ENCODE results near the gene ATXN1.

The ATXN1 gene

DNA sequence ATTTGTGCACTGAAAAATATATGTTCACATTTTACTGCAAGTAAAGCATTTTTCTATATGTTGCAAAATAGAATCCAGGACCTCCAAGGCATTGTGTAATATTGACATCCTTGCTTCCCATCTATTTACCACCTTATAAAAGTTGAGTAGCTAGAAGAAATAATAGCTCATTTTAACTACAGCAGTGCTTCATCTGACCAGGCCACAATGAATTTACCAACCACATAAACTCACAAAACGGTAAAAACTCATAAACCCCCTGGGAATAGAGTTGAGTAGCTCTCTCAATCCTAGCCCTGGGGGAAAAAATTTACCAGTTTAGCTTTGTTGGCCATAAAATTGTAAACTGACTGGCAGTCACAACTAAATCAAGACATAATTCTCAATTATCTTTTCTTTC, 3.9 kb downstream of the ATXN1 start:
- ChIA-PET CTCF (interaction anchor here (0.6 to 3.4 kb wide), 6 partner anchors 30 to 246 kb away, joined by 3 to 22 read pairs (median 4); no protein-coding TSS in a partner anchor), POLR2A (interaction anchor here (0.9 to 1.3 kb wide), 2 partner anchors 12 to 26 kb away, joined by 4 to 5 read pairs; no protein-coding TSS in a partner anchor)
- H3K9me3 ChIP-seq (ENCODE audit: control insufficient read depth, insufficient read depth, low read depth, low read length) = no peaks in the 10 kb centered on the region
- H3K4me1 ChIP-seq (ENCODE audit: control insufficient read depth, insufficient read depth, low read length) = peaks cover 56% of the 10 kb centered on the region
- H3K4me3 ChIP-seq (ENCODE audit: low read depth, low read length) = no peak overlapping the region
- peak overlapping the region; percentile 79 for H3K27ac ChIP-seq (ENCODE audit: extremely low read depth, low read depth, low read length)
- H3K36me3 ChIP-seq (ENCODE audit: control insufficient read depth in 2 of 2, insufficient read depth in 1 of 2, low read length in 2 of 2) = no peaks in the 10 kb centered on the region
- TF ChIP-seq, protein P1, sequence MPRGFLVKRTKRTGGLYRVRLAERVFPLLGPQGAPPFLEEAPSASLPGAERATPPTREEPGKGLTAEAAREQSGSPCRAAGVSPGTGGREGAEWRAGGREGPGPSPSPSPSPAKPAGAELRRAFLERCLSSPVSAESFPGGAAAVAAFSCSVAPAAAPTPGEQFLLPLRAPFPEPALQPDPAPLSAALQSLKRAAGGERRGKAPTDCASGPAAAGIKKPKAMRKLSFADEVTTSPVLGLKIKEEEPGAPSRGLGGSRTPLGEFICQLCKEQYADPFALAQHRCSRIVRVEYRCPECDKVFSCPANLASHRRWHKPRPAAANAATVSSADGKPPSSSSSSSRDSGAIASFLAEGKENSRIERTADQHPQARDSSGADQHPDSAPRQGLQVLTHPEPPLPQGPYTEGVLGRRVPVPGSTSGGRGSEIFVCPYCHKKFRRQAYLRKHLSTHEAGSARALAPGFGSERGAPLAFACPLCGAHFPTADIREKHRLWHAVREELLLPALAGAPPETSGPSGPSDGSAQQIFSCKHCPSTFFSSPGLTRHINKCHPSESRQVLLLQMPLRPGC (tag by site-specific recombination; IDR thresholded peaks at IDR 0.05) = peak; percentile 62; the same call in 1 of the 2 replicates
- TF ChIP-seq, protein P2, sequence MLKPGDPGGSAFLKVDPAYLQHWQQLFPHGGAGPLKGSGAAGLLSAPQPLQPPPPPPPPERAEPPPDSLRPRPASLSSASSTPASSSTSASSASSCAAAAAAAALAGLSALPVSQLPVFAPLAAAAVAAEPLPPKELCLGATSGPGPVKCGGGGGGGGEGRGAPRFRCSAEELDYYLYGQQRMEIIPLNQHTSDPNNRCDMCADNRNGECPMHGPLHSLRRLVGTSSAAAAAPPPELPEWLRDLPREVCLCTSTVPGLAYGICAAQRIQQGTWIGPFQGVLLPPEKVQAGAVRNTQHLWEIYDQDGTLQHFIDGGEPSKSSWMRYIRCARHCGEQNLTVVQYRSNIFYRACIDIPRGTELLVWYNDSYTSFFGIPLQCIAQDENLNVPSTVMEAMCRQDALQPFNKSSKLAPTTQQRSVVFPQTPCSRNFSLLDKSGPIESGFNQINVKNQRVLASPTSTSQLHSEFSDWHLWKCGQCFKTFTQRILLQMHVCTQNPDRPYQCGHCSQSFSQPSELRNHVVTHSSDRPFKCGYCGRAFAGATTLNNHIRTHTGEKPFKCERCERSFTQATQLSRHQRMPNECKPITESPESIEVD (tag by site-specific recombination; IDR thresholded peaks at IDR 0.05) = peak; percentile 100
- TF ChIP-seq, protein P3, sequence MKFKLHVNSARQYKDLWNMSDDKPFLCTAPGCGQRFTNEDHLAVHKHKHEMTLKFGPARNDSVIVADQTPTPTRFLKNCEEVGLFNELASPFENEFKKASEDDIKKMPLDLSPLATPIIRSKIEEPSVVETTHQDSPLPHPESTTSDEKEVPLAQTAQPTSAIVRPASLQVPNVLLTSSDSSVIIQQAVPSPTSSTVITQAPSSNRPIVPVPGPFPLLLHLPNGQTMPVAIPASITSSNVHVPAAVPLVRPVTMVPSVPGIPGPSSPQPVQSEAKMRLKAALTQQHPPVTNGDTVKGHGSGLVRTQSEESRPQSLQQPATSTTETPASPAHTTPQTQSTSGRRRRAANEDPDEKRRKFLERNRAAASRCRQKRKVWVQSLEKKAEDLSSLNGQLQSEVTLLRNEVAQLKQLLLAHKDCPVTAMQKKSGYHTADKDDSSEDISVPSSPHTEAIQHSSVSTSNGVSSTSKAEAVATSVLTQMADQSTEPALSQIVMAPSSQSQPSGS (tag by site-specific recombination; IDR thresholded peaks at IDR 0.05; ENCODE audit: low read depth) = peak; percentile 69
- TF ChIP-seq ZSCAN23 (tag by site-specific recombination; IDR thresholded peaks at IDR 0.05) = 0 out of 2 replicates have a peak, but pooled peaks have one; percentile 29
- TF ChIP-seq ZNF423 (tag by site-specific recombination; IDR thresholded peaks at IDR 0.05) = peak; percentile 72
- TF ChIP-seq HOXD13 (CRISPR knock-in tag; IDR thresholded peaks at IDR 0.05; ENCODE audit: borderline replicate concordance) = peak; percentile 77; the same call in 1 of the 2 replicates
- peak; percentile 92 for TF ChIP-seq ZSCAN30 (tag by site-specific recombination; IDR thresholded peaks at IDR 0.05)
- no peak for TF ChIP-seq YY2 (tag by site-specific recombination; IDR thresholded peaks at IDR 0.05)
- TF ChIP-seq, protein P4, sequence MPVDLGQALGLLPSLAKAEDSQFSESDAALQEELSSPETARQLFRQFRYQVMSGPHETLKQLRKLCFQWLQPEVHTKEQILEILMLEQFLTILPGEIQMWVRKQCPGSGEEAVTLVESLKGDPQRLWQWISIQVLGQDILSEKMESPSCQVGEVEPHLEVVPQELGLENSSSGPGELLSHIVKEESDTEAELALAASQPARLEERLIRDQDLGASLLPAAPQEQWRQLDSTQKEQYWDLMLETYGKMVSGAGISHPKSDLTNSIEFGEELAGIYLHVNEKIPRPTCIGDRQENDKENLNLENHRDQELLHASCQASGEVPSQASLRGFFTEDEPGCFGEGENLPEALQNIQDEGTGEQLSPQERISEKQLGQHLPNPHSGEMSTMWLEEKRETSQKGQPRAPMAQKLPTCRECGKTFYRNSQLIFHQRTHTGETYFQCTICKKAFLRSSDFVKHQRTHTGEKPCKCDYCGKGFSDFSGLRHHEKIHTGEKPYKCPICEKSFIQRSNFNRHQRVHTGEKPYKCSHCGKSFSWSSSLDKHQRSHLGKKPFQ (tag by site-specific recombination; IDR thresholded peaks at IDR 0.05) = peak; percentile 87; the same call in 1 of the 2 replicates
- TF ChIP-seq, protein P5, sequence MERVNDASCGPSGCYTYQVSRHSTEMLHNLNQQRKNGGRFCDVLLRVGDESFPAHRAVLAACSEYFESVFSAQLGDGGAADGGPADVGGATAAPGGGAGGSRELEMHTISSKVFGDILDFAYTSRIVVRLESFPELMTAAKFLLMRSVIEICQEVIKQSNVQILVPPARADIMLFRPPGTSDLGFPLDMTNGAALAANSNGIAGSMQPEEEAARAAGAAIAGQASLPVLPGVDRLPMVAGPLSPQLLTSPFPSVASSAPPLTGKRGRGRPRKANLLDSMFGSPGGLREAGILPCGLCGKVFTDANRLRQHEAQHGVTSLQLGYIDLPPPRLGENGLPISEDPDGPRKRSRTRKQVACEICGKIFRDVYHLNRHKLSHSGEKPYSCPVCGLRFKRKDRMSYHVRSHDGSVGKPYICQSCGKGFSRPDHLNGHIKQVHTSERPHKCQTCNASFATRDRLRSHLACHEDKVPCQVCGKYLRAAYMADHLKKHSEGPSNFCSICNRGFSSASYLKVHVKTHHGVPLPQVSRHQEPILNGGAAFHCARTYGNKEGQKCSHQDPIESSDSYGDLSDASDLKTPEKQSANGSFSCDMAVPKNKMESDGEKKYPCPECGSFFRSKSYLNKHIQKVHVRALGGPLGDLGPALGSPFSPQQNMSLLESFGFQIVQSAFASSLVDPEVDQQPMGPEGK (tag by site-specific recombination; IDR thresholded peaks at IDR 0.05) = 0 out of 2 replicates have a peak, but pooled peaks have one; percentile 19
- no peak for TF ChIP-seq ZNF768 (tag by site-specific recombination; IDR thresholded peaks at IDR 0.05)
- TF ChIP-seq ZXDB (tag by site-specific recombination; IDR thresholded peaks at IDR 0.05) = peak; percentile 73
- TF ChIP-seq, protein P6, sequence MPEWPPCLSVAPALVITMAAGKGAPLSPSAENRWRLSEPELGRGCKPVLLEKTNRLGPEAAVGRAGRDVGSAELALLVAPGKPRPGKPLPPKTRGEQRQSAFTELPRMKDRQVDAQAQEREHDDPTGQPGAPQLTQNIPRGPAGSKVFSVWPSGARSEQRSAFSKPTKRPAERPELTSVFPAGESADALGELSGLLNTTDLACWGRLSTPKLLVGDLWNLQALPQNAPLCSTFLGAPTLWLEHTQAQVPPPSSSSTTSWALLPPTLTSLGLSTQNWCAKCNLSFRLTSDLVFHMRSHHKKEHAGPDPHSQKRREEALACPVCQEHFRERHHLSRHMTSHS (tag by site-specific recombination; IDR thresholded peaks at IDR 0.05) = peak; percentile 71; the same call in 1 of the 2 replicates
- peak; percentile 11; the same call in 1 of the 2 replicates for TF ChIP-seq ZEB2 (tag by site-specific recombination; IDR thresholded peaks at IDR 0.05)
- TF ChIP-seq MEIS1 (CRISPR knock-in tag; IDR thresholded peaks at IDR 0.05; ENCODE audit: borderline replicate concordance) = no peak
- no peak for TF ChIP-seq ZNF701 (tag by site-specific recombination; IDR thresholded peaks at IDR 0.05)
- TF ChIP-seq TCF7L2 (IDR thresholded peaks at IDR 0.05; ENCODE audit: borderline replicate concordance, low read depth, low read length) = peak; percentile 56; the same call in 1 of the 2 replicates
- peak; percentile 30; the same call in 1 of the 2 replicates for TF ChIP-seq ZNF2 (tag by site-specific recombination; IDR thresholded peaks at IDR 0.05)
- peak; percentile 49; the same call in 1 of the 2 replicates for TF ChIP-seq ZSCAN16 (tag by site-specific recombination; IDR thresholded peaks at IDR 0.05)
- TF ChIP-seq ZNF843 (tag by site-specific recombination; IDR thresholded peaks at IDR 0.05) = peak; percentile 96
- TF ChIP-seq ZNF16 (tag by site-specific recombination; IDR thresholded peaks at IDR 0.05; ENCODE audit: low read depth) = no peak
- TF ChIP-seq RBAK (tag by site-specific recombination; IDR thresholded peaks at IDR 0.05) = no peak
- TF ChIP-seq ZNF366 (tag by site-specific recombination; conservative IDR thresholded peaks at IDR 0.05) = peak; percentile 28; the same call in 1 of the 2 replicates
- TF ChIP-seq, protein P7, sequence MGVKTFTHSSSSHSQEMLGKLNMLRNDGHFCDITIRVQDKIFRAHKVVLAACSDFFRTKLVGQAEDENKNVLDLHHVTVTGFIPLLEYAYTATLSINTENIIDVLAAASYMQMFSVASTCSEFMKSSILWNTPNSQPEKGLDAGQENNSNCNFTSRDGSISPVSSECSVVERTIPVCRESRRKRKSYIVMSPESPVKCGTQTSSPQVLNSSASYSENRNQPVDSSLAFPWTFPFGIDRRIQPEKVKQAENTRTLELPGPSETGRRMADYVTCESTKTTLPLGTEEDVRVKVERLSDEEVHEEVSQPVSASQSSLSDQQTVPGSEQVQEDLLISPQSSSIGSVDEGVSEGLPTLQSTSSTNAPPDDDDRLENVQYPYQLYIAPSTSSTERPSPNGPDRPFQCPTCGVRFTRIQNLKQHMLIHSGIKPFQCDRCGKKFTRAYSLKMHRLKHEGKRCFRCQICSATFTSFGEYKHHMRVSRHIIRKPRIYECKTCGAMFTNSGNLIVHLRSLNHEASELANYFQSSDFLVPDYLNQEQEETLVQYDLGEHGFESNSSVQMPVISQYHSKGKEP (tag by site-specific recombination; IDR thresholded peaks at IDR 0.05) = peak; percentile 89
- peak; percentile 18; the same call in 1 of the 2 replicates for TF ChIP-seq GLIS1 (tag by site-specific recombination; IDR thresholded peaks at IDR 0.05)
- TF ChIP-seq ZNF10 (tag by site-specific recombination; IDR thresholded peaks at IDR 0.05) = peak; percentile 60; the same call in 1 of the 2 replicates
- no peak for TF ChIP-seq SP2 (tag by site-specific recombination; IDR thresholded peaks at IDR 0.05)
- TF ChIP-seq YY1 (tag by site-specific recombination; IDR thresholded peaks at IDR 0.05) = no peak; the same call in 1 of the 2 replicates
